Erythroblast (primary cell): ENCODE data around the gene ABCC4.
A peak's percentile ranks its signal among the peaks of the same experiment; 100 is the strongest.
"Not testable (repeated sequence)": the region's sequence is repeated elsewhere in the genome, so short reads cannot be mapped to it uniquely, and the experiment has no call there.

Source experiments
- DNase-seq, 2 experiments: peaks; one replicate each; lab custom pipeline; 2025; lab: John Stamatoyannopoulos, UW
- GATA1 ChIP-seq: IDR thresholded peaks from 2 replicates; pipeline ENCODE4 v1.6.1; 2011; ENCODE audit warnings: low read depth, mild to moderate bottlenecking, control low read depth, low read length, moderate library complexity
- POLR2A ChIP-seq: IDR thresholded peaks from 2 replicates; pipeline ENCODE4 v1.6.1; 2011; ENCODE audit warnings: mild to moderate bottlenecking, low read length

The ABCC4 gene

DNA sequence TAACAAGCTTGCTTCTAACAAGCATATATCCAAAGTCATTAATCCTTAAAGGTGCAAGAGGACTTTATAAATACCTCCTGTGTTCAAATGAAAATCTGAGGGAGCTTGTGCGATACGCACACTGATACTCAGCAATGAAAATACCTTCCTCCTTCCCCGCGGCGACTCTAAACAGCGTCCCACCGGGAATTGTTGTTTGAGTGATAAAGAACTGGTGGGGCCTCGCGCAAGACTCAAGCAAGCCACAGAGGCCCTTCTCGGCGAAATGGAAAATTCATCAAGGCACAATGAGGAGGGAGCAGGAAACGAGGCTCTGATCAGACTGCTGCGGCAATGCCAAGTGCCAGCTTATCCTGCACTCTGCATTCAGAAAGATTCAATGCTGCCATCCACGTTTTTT lies 126.7 kb downstream of the ABCC4 start:
- DNase-seq, result no peak
- TF ChIP-seq POLR2A, result no peak
- TF ChIP-seq GATA1, result no peak

DNA sequence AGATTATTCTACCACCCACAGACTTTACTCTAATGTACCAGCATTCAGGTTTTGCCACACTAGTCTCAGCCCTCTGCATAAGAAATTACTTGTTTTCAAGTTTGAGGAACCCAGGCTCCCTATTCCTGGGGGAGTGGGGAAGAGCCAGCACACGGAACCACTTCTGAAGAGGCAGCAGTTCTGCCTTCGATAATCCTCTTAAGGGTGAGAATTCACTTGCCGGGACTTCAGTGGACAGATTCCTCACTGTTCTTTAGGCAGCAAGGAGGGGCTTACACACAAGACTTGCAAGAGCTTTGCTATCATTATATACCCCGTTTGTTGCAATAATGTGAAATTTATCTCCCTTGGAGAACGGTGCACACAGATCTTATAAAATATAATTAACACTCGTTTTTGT lies 133.1 kb downstream of the ABCC4 start:
- TF ChIP-seq GATA1 (no peak), POLR2A (no peak)
- no peak for DNase-seq

DNA sequence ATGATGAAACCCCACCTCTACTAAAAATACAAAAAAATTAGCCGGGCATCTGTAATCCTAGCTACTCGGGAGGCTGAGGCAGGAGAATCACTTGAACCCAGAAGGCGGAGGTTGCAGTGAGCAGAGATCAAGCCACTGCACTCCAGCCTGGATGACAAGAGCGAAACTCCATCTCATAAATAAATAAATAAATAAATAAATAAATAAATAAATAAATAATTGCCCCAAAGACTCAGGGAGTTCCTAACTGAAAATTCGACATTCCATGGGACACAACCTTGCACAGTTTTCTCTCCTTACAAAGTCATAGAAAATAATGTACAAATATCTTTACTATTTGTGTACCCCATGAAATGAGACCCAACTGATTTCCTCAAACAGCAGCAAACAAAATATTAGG lies 134.2 kb downstream of the ABCC4 start:
- not testable (repeated sequence) for DNase-seq

DNA sequence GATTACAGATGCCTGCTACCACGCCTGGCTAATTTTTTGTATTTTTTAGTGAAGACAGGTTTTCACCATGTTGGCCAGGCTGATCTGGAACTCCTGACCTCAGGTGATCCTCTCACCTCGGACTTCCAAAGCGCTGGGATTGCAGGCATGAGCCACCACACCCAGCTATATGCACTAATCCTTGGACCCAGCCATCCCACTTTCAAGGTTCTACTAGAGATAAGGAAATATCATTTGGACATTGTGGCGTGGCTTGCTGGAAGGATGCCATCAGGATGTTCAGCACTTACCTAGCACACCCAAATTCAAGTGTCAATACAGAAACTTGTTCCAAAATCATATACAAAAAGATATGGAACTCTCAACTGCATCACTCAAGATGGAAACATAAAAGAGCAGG lies 136.4 kb downstream of the ABCC4 start:
- TF ChIP-seq GATA1, result no peak
- no peak for TF ChIP-seq POLR2A
- DNase-seq, result peak; percentile 49 to 66

DNA sequence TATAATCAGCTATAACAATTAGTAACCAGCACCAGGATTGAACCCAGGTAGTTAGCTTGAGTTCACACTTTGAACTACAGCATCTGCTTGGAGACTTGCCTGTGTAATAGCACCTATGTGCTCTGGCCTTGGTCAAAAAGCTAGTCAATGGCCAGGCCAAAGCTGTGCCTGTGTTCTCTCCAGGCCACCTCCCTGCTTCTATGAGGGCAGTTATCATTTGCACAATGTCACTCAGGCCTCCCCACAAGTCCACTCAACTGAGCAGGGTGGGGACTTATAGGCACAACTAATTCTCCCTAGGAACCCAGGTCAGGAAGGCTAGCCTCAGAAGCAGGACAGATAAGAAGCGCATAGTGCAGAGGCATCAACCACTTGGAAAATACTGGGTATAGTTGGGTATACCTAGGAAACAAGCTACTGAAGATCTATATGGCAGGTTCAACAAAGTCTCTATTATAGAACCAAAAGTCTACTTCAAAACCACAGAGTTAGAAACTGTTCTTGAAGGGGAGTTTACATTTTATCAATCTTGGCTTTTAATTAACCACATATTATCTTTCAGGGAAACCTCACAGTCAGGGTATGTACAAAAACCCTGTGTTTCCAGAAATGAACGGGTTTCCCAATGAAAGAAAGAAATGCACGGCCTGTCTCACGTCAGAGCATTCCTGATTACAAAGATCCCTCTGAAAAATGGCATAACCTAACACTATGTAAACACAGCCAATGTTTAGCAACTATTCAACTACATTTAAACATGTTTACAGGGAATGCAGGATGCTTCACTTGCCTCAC lies 140.9 kb downstream of the ABCC4 start:
- no peak for TF ChIP-seq GATA1
- TF ChIP-seq POLR2A, result no peak
- no peak for DNase-seq

DNA sequence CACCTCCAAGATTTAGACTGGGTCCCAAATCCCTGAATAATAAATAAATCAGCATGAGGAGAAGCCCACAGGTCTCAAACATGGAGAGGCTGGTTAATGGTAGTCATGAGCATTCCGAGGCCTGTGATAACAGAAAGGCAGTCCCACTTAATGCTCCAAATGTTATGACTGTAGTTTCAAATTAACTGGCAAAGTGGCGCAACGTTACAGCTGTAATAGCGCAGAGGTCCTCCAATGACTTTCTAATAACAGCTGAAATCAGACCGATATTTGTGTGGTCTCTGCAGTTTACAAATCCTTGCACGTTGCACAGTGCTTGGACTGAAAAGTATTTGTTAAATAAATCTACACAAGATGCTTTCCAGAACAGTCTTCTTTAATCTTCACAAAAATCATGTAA lies 141.8 kb downstream of the ABCC4 start:
- DNase-seq, result no peak
- TF ChIP-seq POLR2A, result no peak
- no peak for TF ChIP-seq GATA1

DNA sequence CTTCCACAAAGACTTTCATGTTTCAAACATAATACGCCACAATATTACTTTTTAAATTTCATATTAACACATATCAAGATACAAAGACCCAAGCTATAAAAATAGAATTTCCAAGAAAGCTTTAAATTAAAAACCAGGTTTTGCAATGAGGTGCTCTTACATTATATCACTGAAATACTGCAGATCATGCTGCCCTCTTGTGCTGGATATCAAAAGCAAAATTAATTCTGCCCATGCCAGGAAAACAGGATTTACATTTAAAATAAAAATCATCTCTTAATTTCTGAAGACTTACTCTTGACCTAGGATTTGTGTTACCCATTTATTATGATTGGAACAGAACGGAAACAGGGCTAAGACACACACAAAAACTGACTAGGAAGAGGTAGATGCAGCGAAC lies 145.0 kb downstream of the ABCC4 start:
- TF ChIP-seq POLR2A, result no peak
- no peak for DNase-seq

DNA sequence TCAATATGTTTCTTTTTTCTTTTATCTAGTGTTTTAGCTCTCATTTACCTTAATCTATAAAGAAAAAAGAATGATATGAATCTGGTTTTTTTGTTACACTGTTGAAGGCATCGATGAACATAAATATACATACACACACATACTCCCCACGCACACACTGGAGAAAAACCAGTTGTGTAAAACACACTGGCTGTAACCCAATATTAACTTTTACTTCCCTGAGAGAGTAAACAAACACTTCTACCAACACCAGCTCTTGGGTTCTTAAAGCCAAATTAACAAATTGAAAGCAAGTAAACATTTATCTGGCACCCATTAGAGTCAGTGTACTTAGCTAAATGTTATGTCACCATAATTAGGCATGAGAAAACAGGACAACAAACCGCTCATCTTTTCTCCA lies 145.7 kb downstream of the ABCC4 start:
- TF ChIP-seq POLR2A, result no peak
- TF ChIP-seq GATA1, result no peak
- DNase-seq, result no peak

DNA sequence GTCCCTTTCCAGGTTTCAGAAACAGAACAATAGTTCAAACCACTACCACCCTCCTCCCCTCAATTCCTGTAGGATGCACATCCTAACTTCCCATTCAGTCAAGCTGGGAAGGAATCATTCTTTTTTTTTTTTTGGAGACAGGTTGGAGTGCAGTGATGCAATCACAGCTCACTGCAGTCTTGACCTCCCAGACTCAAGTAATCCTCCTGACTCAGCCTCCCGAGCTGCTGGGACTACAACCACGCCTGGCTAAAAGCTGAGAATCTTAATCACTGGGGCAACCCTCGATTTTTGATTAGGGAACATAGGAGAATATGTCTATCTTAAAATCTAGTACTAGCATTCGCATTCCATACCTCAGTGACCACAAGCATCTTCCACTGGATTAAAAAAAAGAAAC lies 146.2 kb downstream of the ABCC4 start:
- TF ChIP-seq GATA1 (no peak), POLR2A (no peak)

DNA sequence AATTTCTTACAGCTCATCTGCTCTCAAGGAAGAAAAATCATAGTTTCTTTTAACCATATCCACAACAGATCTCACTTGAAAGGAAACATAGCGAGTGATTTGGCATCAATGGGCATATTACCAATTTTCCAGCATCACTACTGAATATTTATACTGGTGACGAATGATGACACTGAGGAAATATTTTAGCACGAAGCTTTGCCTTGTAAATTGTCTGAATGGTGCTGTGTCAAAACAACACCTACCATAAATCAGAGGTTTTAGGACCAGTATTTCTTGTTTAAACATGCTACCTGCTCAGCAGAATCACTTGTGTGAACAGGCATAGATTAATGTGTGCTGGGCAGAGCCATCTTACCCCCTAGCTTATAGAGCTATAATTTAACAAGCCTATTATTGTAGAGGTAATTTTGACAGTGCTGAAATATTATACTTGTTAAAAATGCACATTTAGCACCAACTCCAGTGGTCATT lies 146.8 kb downstream of the ABCC4 start:
- TF ChIP-seq GATA1 (no peak), POLR2A (no peak)
- DNase-seq, result no peak

More for the DNA sequence above, 146.2 kb downstream of the ABCC4 start:
- no peak for DNase-seq

DNA sequence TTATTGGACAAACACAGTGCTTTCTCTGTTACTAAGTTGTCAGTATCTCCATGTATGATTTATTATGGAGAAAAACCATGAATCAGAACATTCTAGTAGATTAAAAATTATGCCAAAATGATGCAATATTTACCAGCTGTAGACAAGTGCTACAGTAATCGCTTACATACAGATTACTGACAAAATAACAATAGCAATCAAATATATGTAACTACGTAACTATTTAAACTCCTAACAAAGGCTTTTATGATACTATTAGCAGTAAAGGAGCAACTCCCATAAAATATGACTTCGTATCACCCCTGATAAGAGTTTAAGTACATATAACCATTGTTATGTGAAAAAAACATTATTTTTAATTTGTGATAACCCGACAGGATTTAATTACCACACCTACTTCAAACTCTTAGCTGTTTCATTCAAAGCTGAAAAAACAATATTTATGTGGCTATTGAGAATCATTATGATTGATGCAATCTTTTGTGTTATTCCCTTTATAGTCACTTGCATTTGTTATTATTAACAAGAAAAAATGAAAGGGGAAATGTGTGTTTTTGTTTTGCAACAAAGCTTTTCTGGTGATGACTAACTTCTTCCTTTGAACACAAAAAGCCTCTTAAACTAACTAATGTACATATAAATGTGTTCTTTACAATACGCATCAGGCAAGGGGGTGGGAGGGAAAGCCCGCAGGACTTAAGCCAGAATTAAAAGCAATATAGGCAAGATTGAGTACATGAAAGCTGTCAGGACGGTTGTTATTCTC lies 147.4 kb downstream of the ABCC4 start:
- DNase-seq, result no peak
- TF ChIP-seq GATA1 (no peak), POLR2A (no peak)

DNA sequence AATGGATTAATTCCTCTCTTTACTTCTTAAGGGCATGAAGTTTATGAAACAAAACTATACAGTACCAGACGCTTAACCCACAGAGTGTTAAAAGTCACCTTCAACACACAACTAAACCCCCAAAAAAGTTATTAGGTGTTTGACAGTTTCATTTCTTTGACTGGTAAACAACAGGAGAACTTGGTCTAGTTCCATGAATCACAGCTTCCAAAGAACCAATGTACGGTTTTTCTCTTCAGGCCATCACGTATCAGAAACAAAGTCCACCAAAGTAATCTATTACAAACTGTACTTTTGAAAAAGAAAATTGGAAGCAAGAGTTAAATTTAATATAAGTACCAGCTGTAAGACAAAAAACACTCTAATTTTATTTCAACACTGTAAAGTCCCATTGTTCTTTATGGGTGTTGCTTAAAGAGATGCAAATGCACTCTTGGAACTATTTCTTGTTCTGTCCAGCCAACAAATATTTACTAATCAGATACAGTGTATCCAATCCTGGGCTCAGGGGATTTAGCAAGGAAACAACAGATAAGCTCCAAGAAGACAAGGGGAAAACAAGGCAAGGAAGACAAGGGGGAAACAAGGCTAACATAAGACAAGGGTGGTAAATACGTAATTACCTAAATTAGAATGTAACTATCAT lies 149.2 kb downstream of the ABCC4 start:
- no peak for DNase-seq
- TF ChIP-seq GATA1 (no peak), POLR2A (no peak)

DNA sequence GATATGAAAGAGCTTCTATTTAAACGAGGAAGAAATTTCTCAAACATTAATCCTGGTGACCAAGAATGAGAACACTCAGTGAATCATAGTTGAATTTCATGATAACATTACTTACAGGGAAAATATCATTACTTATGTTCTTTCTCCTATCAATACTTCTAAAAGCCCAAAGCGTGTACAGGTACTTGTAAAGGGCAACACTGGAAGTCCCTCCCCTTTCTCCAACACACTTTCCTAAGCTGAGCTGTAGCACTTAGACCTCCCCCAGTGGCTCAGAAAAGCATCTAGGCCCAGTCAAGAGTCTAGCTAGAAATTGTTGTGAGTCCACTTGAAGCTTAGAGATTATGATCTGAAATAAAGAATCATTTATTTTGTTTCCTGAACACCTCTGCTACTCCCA lies 150.7 kb downstream of the ABCC4 start:
- DNase-seq, result no peak
- TF ChIP-seq POLR2A (no peak), GATA1 (no peak)

DNA sequence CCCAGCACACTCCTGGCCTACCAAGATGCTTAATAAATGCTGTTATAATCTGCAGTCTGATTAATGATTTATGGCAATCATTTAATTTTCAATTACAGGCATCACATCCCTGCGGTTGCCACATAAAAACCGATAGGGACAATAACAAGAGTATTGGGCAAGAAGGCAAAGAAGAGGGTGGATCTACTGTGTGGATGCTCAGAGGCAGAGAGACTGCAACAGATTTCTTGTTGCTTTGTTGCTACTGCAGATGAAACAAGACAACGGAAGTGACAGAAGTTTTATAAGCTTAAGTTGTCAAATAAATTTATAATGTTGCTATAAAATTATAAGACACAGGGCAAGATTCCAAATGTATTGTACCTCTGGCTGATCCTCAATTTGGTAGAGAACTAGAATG lies 154.8 kb downstream of the ABCC4 start:
- no peak for TF ChIP-seq GATA1
- TF ChIP-seq POLR2A, result no peak
- no peak for DNase-seq
